ENCODE data around the gene MACROD2. TPM values are rescaled to one million over a fixed set of nuclear protein-coding genes. Genes with fewer than 3 reads are reported as not detected.
"Not testable (repeated sequence)": the region's sequence is repeated elsewhere in the genome, so short reads cannot be mapped to it uniquely, and the experiment has no call there.

Gene MACROD2
- total RNA-seq, 1 donor from 2014 or later, result 3.1 TPM

- not testable (repeated sequence) for H3K9ac ChIP-seq (ENCODE audit: low read depth in 1 of 3, low read length in 3 of 3); H3K4me1 ChIP-seq (ENCODE audit: control insufficient read depth in 3 of 3, insufficient read depth in 3 of 3, low read length in 3 of 3)
These were observed 986.2 kb downstream of the MACROD2 start for GRCh38 chr20:14981486-14981885.

GRCh38 chr20:14982324-14982723 is 987.0 kb downstream of the MACROD2 start:
- H3K4me1 ChIP-seq (ENCODE audit: control insufficient read depth in 3 of 3, insufficient read depth in 3 of 3, low read length in 3 of 3); H3K36me3 ChIP-seq (ENCODE audit: control insufficient read depth in 3 of 3, insufficient read depth in 3 of 3, low read length in 3 of 3); H3K9me3 ChIP-seq (ENCODE audit: control insufficient read depth in 3 of 3, low read length in 3 of 3); H3K27ac ChIP-seq (ENCODE audit: low read depth, low read length); H3K9ac ChIP-seq (ENCODE audit: low read depth in 1 of 3, low read length in 3 of 3); H3K27me3 ChIP-seq (ENCODE audit: control insufficient read depth in 3 of 3, insufficient read depth in 3 of 3, low read length in 3 of 3); H3K4me3 ChIP-seq (ENCODE audit: low read length in 3 of 3): not testable (repeated sequence)

More at GRCh38 chr20:14981486-14981885, 986.2 kb downstream of the MACROD2 start:
- H3K4me3 ChIP-seq (ENCODE audit: low read length in 3 of 3); H3K27ac ChIP-seq (ENCODE audit: low read depth, low read length); H3K27me3 ChIP-seq (ENCODE audit: control insufficient read depth in 3 of 3, insufficient read depth in 3 of 3, low read length in 3 of 3); H3K9me3 ChIP-seq (ENCODE audit: control insufficient read depth in 3 of 3, low read length in 3 of 3); H3K36me3 ChIP-seq (ENCODE audit: control insufficient read depth in 3 of 3, insufficient read depth in 3 of 3, low read length in 3 of 3): not testable (repeated sequence)

- Histone ChIP-seq H3K4me1 (ENCODE audit: control insufficient read depth in 3 of 3, insufficient read depth in 3 of 3, low read length in 3 of 3) (no peaks in the 10 kb centered on the region), H3K27me3 (ENCODE audit: control insufficient read depth in 3 of 3, insufficient read depth in 3 of 3, low read length in 3 of 3) (no peaks in the 10 kb centered on the region), H3K27ac (ENCODE audit: low read depth, low read length) (no peak overlapping the region), H3K9me3 (ENCODE audit: control insufficient read depth in 3 of 3, low read length in 3 of 3) (no peaks in the 10 kb centered on the region), H3K36me3 (ENCODE audit: control insufficient read depth in 3 of 3, insufficient read depth in 3 of 3, low read length in 3 of 3) (no peaks in the 10 kb centered on the region), H3K9ac (ENCODE audit: low read depth in 1 of 3, low read length in 3 of 3) (no peak overlapping the region), H3K4me3 (ENCODE audit: low read length in 3 of 3) (no peak overlapping the region)
These were observed 989.0 kb downstream of the MACROD2 start for GRCh38 chr20:14984305-14984704.

DNA sequence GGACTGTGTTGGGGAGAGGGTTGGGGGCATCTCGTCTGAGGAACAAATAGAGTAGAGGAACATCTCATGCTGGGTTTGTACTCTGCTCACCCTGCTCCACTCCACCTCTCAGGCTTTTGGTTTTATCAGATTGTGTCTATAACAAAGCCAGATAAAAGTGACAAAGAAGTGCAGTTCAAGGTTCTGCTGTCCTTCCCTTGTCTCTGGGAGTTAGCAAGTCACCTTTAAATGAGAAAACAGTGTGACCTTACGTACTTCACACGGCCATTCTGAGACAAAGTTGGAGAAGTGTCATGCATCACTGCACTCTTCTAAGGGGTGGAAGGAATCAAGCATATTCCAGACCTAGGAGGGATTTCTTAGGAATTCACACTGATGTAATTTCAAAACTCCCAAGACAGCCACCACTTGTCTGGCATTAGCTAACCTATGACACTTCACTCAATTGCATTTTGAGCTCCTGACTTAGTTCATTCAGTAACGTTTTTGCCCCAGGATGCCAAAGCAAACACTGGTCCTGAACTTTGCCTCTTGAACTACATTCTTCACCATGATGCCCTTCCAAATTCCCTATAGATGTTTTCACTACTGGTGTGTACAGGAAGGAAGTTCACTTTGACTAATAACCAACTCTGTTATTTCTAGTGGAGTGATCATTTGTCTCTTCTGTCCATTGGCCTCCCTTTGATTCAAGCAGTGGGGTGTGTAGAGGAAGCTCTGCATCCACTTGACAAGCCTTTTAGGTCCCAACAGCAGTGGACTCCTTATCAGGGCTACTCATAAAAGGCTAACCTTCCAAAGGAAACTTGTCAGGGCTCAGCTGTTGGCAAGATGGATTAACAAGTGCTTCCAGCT is 989.7 kb downstream of the MACROD2 start:
- Histone ChIP-seq H3K4me1 (ENCODE audit: control insufficient read depth in 3 of 3, insufficient read depth in 3 of 3, low read length in 3 of 3) (no peaks in the 10 kb centered on the region), H3K27me3 (ENCODE audit: control insufficient read depth in 3 of 3, insufficient read depth in 3 of 3, low read length in 3 of 3) (no peaks in the 10 kb centered on the region), H3K27ac (ENCODE audit: low read depth, low read length) (no peak overlapping the region), H3K36me3 (ENCODE audit: control insufficient read depth in 3 of 3, insufficient read depth in 3 of 3, low read length in 3 of 3) (no peaks in the 10 kb centered on the region), H3K4me3 (ENCODE audit: low read length in 3 of 3) (no peak overlapping the region), H3K9me3 (ENCODE audit: control insufficient read depth in 3 of 3, low read length in 3 of 3) (no peaks in the 10 kb centered on the region), H3K9ac (ENCODE audit: low read depth in 1 of 3, low read length in 3 of 3) (no peak overlapping the region)

- Histone ChIP-seq H3K4me1 (ENCODE audit: control insufficient read depth in 3 of 3, insufficient read depth in 3 of 3, low read length in 3 of 3) (no peaks in the 10 kb centered on the region), H3K36me3 (ENCODE audit: control insufficient read depth in 3 of 3, insufficient read depth in 3 of 3, low read length in 3 of 3) (no peaks in the 10 kb centered on the region), H3K27ac (ENCODE audit: low read depth, low read length) (no peak overlapping the region), H3K27me3 (ENCODE audit: control insufficient read depth in 3 of 3, insufficient read depth in 3 of 3, low read length in 3 of 3) (no peaks in the 10 kb centered on the region), H3K9ac (ENCODE audit: low read depth in 1 of 3, low read length in 3 of 3) (no peak overlapping the region), H3K9me3 (ENCODE audit: control insufficient read depth in 3 of 3, low read length in 3 of 3) (no peaks in the 10 kb centered on the region), H3K4me3 (ENCODE audit: low read length in 3 of 3) (no peak overlapping the region)
These were observed 990.8 kb downstream of the MACROD2 start for GRCh38 chr20:14986026-14986655.

GRCh38 chr20:14986656-14987055 is 991.3 kb downstream of the MACROD2 start:
- Histone ChIP-seq H3K9me3 (ENCODE audit: control insufficient read depth in 3 of 3, low read length in 3 of 3) (no peaks in the 10 kb centered on the region), H3K36me3 (ENCODE audit: control insufficient read depth in 3 of 3, insufficient read depth in 3 of 3, low read length in 3 of 3) (no peaks in the 10 kb centered on the region), H3K27me3 (ENCODE audit: control insufficient read depth in 3 of 3, insufficient read depth in 3 of 3, low read length in 3 of 3) (no peaks in the 10 kb centered on the region), H3K27ac (ENCODE audit: low read depth, low read length) (no peak overlapping the region), H3K4me3 (ENCODE audit: low read length in 3 of 3) (no peak overlapping the region), H3K4me1 (ENCODE audit: control insufficient read depth in 3 of 3, insufficient read depth in 3 of 3, low read length in 3 of 3) (no peaks in the 10 kb centered on the region), H3K9ac (ENCODE audit: low read depth in 1 of 3, low read length in 3 of 3) (no peak overlapping the region)

DNA sequence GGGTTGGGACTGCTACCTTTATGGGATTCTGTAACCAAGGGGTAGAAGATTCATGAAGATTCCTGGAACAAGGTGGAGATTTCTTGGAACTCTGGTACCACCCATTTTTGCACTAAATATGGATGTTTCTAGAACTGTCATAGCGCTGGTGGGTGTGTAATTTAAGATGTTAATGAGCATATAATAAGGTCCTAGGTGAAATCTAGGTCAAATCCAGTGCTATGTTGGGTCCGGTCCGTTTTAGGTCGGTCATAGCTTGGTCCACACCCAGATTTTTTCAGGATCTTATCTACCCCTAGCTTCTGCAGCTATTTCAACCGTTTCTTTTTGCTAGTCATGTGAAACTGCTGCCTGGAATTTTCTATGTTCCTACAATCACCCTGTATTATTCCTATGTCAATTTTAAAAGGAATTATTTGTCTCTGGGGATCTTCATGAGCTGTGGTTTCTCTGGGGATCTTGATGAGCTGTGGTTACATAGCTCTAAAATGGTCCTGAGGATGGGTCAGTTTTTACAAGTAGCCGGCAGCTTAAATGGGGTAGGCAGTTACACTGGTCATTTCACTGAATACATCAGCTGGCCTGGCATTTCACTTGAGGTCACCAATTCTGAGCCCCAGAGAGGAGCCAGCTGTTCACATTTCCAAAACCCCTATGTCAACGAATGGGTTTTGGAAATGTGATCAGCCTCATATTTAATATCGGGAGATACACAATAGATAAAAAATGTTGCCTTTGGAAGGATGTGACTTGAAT is 994.4 kb downstream of the MACROD2 start:
- H3K36me3 ChIP-seq (ENCODE audit: control insufficient read depth in 3 of 3, insufficient read depth in 3 of 3, low read length in 3 of 3), result no peaks in the 10 kb centered on the region
- no peaks in the 10 kb centered on the region for H3K9me3 ChIP-seq (ENCODE audit: control insufficient read depth in 3 of 3, low read length in 3 of 3)
- no peak overlapping the region for H3K27ac ChIP-seq (ENCODE audit: low read depth, low read length)
- no peak overlapping the region for H3K9ac ChIP-seq (ENCODE audit: low read depth in 1 of 3, low read length in 3 of 3)
- no peak overlapping the region for H3K4me3 ChIP-seq (ENCODE audit: low read length in 3 of 3)
- no peaks in the 10 kb centered on the region for H3K4me1 ChIP-seq (ENCODE audit: control insufficient read depth in 3 of 3, insufficient read depth in 3 of 3, low read length in 3 of 3)
- H3K27me3 ChIP-seq (ENCODE audit: control insufficient read depth in 3 of 3, insufficient read depth in 3 of 3, low read length in 3 of 3), result no peaks in the 10 kb centered on the region

GRCh38 chr20:14991023-14991422 is 995.7 kb downstream of the MACROD2 start:
- Histone ChIP-seq H3K36me3 (ENCODE audit: control insufficient read depth in 3 of 3, insufficient read depth in 3 of 3, low read length in 3 of 3) (no peaks in the 10 kb centered on the region), H3K27me3 (ENCODE audit: control insufficient read depth in 3 of 3, insufficient read depth in 3 of 3, low read length in 3 of 3) (no peaks in the 10 kb centered on the region), H3K9ac (ENCODE audit: low read depth in 1 of 3, low read length in 3 of 3) (no peak overlapping the region)

DNA sequence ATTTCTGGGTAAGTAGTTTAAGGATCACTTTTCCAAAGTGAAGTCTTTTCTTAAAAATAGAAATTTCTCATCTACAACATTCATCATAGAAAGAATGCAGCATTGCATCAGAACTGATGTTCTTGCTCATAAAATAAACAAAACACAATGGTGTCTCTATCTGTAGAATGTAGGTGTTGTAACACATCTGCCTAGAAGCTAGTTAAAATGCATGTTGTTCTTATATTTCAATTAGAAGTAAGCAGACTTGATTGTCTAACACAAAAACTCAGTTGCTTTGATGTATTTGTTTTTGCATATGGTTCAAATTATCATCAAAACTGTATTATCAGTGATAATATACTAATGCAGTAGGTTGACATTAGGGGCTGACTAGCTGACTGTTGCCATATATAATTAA is 996.8 kb downstream of the MACROD2 start:
- Histone ChIP-seq H3K4me1 (ENCODE audit: control insufficient read depth in 3 of 3, insufficient read depth in 3 of 3, low read length in 3 of 3) (no peaks in the 10 kb centered on the region), H3K27me3 (ENCODE audit: control insufficient read depth in 3 of 3, insufficient read depth in 3 of 3, low read length in 3 of 3) (no peaks in the 10 kb centered on the region), H3K9me3 (ENCODE audit: control insufficient read depth in 3 of 3, low read length in 3 of 3) (no peaks in the 10 kb centered on the region), H3K4me3 (ENCODE audit: low read length in 3 of 3) (no peak overlapping the region), H3K9ac (ENCODE audit: low read depth in 1 of 3, low read length in 3 of 3) (no peak overlapping the region), H3K27ac (ENCODE audit: low read depth, low read length) (no peak overlapping the region), H3K36me3 (ENCODE audit: control insufficient read depth in 3 of 3, insufficient read depth in 3 of 3, low read length in 3 of 3) (no peaks in the 10 kb centered on the region)

More at GRCh38 chr20:14991023-14991422, 995.7 kb downstream of the MACROD2 start:
- Histone ChIP-seq H3K4me3 (ENCODE audit: low read length in 3 of 3) (no peak overlapping the region), H3K27ac (ENCODE audit: low read depth, low read length) (no peak overlapping the region), H3K4me1 (ENCODE audit: control insufficient read depth in 3 of 3, insufficient read depth in 3 of 3, low read length in 3 of 3) (no peaks in the 10 kb centered on the region), H3K9me3 (ENCODE audit: control insufficient read depth in 3 of 3, low read length in 3 of 3) (no peaks in the 10 kb centered on the region)

DNA sequence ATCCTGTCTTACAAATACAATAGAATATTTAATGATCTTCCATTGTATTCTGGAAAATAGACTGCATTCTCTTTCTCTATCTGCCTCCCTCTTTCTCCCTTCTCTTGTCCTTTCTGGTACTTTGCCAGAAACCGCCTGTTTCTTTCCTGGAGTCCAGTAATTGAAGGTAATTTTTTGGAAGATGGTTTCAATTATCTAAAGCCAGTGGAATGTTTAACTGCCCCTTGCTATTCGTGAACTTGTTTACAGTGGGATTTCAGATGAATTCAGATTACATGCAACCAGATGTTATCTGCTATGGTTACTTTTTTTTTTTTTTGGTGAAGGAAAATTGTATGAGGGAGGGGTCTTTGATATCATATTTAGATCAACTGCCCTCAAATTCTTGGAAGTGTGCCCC is 997.6 kb downstream of the MACROD2 start:
- Histone ChIP-seq H3K9me3 (ENCODE audit: control insufficient read depth in 3 of 3, low read length in 3 of 3) (no peaks in the 10 kb centered on the region), H3K27ac (ENCODE audit: low read depth, low read length) (no peak overlapping the region), H3K27me3 (ENCODE audit: control insufficient read depth in 3 of 3, insufficient read depth in 3 of 3, low read length in 3 of 3) (no peaks in the 10 kb centered on the region), H3K4me3 (ENCODE audit: low read length in 3 of 3) (no peak overlapping the region), H3K4me1 (ENCODE audit: control insufficient read depth in 3 of 3, insufficient read depth in 3 of 3, low read length in 3 of 3) (no peaks in the 10 kb centered on the region), H3K9ac (ENCODE audit: low read depth in 1 of 3, low read length in 3 of 3) (no peak overlapping the region), H3K36me3 (ENCODE audit: control insufficient read depth in 3 of 3, insufficient read depth in 3 of 3, low read length in 3 of 3) (no peaks in the 10 kb centered on the region)

Data from skeletal muscle tissue (tissue), 4 donors.